ENCODE results near the gene ARHGEF17.

Gene ARHGEF17

DNA sequence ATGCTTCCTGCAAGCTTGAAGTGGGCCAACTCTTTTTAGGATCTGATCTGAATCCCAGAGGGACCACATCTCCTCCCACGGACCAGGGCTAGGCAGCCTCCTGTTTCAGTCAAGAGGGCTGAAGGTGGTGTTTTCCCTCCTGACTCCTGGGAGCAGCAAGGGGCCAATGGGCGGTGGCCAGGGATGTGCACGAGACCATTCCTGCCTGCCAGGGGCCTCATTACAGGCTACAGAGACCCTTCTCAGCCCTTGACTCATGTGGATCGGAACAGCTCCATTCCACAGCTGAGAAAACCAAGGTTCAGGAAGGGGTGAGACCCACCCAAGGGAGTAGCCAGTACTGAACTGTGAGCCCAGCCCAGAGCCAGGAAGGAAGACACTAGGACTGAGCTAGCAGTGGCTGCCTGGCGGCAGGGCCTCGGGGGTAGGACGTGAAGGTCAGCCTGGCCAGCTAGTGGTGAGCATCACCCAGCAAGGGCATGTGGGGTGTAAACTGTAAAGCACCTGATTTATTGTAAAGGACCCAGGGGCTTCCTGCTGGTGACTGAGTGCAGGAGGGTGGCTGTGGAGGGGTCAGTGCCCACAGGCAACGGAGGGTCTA, 39.3 kb upstream of the ARHGEF17 start:
- Histone ChIP-seq H3K4me3 (ENCODE audit: low read depth, low read length) (no peak overlapping the region), H3K36me3 (ENCODE audit: control insufficient read depth in 2 of 2, insufficient read depth in 1 of 2, low read length in 2 of 2) (no peaks in the 10 kb centered on the region), H3K27ac (ENCODE audit: extremely low read depth, low read depth, low read length) (no peak overlapping the region), H3K4me1 (ENCODE audit: control insufficient read depth, insufficient read depth, low read length) (no peaks in the 10 kb centered on the region), H3K9me3 (ENCODE audit: control insufficient read depth, insufficient read depth, low read depth, low read length) (no peaks in the 10 kb centered on the region)
- POLR2A ChIA-PET, result no interaction called here
- CTCF ChIA-PET, result interaction anchor here (0.6 to 1.3 kb wide), 4 partner anchors 20 to 86 kb away, joined by 3 read pairs; no protein-coding TSS in a partner anchor
- TF ChIP-seq OVOL3 (tag by site-specific recombination; IDR thresholded peaks at IDR 0.05), result no peak
- no peak for TF ChIP-seq ZNF416 (tag by site-specific recombination; IDR thresholded peaks at IDR 0.05)
- no peak for TF ChIP-seq ZNF121 (tag by site-specific recombination; IDR thresholded peaks at IDR 0.05)
- no peak for TF ChIP-seq ZNF366 (tag by site-specific recombination; conservative IDR thresholded peaks at IDR 0.05)
- no peak for TF ChIP-seq KLF8 (tag by site-specific recombination; IDR thresholded peaks at IDR 0.05)
- TF ChIP-seq ZNF707 (tag by site-specific recombination; IDR thresholded peaks at IDR 0.05), result no peak
- TF ChIP-seq ZNF214 (tag by site-specific recombination; IDR thresholded peaks at IDR 0.05; ENCODE audit: borderline replicate concordance), result no peak
- TF ChIP-seq ZNF747 (tag by site-specific recombination; IDR thresholded peaks at IDR 0.05), result no peak

DNA sequence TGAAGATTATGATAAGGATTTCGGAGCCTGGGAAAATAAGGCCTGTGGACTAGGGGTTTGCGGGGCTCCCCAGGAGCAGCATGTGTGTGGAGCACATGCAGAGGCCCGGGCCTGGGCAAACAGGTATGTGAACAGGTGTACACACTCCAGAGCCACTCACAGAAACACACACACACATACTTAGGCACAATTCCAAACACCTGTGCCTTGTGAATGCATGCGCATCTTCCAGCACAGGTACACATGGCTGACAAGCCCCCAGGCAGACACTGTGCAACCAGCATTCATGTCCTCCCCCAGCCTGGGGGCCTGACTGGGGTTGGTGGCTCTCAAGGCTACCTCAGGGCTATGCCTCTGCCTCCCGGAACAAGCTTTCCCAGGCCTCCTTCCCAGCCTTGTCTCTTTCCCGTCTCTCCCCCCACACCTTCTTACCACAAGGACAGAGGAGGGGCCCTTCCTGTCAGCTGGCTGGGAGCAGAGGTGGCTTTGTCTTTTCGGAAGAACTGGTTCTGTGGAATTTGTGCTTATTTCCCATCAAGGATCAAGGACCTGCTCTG, 38.5 kb upstream of the ARHGEF17 start:
- H3K4me3 ChIP-seq (ENCODE audit: low read depth, low read length), result no peak overlapping the region
- ChIA-PET CTCF (interaction anchor here (1.0 to 5.7 kb wide), 3 partner anchors 20 to 86 kb away, joined by 3 to 25 read pairs (median 4); no protein-coding TSS in a partner anchor), POLR2A (no interaction called here)
- no peak overlapping the region for H3K27ac ChIP-seq (ENCODE audit: extremely low read depth, low read depth, low read length)
- no peaks in the 10 kb centered on the region for H3K4me1 ChIP-seq (ENCODE audit: control insufficient read depth, insufficient read depth, low read length)
- no peak for TF ChIP-seq ZNF555 (tag by site-specific recombination; conservative IDR thresholded peaks at IDR 0.05)
- TF ChIP-seq, protein P1, sequence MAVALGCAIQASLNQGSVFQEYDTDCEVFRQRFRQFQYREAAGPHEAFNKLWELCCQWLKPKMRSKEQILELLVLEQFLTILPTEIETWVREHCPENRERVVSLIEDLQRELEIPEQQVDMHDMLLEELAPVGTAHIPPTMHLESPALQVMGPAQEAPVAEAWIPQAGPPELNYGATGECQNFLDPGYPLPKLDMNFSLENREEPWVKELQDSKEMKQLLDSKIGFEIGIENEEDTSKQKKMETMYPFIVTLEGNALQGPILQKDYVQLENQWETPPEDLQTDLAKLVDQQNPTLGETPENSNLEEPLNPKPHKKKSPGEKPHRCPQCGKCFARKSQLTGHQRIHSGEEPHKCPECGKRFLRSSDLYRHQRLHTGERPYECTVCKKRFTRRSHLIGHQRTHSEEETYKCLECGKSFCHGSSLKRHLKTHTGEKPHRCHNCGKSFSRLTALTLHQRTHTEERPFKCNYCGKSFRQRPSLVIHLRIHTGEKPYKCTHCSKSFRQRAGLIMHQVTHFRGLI (tag by site-specific recombination; IDR thresholded peaks at IDR 0.05), result no peak
- TF ChIP-seq ZNF548 (tag by site-specific recombination; IDR thresholded peaks at IDR 0.05), result no peak
- TF ChIP-seq ZEB2 (tag by site-specific recombination; IDR thresholded peaks at IDR 0.05), result no peak
- no peak for TF ChIP-seq ZBTB17 (tag by site-specific recombination; IDR thresholded peaks at IDR 0.05)
- H3K9me3 ChIP-seq (ENCODE audit: control insufficient read depth, insufficient read depth, low read depth, low read length), result no peaks in the 10 kb centered on the region
- H3K36me3 ChIP-seq (ENCODE audit: control insufficient read depth in 2 of 2, insufficient read depth in 1 of 2, low read length in 2 of 2), result no peaks in the 10 kb centered on the region

DNA sequence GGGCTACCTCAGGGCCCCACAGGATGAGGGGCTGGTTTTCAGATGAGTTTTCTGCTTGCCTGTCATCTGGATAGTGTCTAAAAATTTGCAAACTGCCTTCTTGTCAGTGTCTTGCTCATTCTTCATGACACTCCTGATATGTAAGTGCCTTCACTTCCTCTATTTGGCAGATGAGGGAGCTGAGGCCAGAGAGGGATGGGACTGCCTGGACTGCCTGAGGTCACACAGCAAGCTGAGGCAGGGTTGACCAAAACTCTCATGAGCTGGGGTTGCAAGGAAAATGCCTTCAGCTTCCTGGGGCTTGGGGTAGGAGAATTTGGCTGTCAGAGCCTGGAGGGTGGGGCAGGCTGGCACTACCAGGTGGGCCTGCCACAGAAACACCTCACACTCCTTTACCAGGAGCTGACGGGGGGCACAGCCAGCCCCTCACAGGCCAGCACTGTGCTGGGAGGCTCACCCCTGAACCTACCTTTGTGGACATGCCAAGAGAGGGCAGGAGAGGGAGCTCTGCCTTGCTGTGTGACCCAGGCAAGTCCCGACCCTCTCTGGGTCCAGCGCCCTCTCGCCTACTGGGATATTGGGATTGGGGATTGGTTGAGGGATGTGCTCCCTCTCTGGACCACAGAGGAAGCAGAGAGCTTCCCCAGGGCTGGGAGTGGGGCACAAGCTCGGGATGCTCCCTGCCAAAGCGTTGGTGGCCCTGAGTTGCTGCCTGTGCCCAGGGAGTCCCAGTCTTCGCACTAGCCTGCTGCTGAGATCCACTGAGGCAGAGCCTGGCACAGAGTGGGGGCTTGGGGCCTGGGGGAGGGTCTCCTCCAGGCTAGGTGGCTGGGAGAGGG, 37.8 kb upstream of the ARHGEF17 start:
- H3K4me3 ChIP-seq (ENCODE audit: low read depth, low read length), result no peak overlapping the region
- TF ChIP-seq ZNF549 (tag by site-specific recombination; IDR thresholded peaks at IDR 0.05), result no peak
- no peak for TF ChIP-seq ZNF292 (tag by site-specific recombination; IDR thresholded peaks at IDR 0.05; ENCODE audit: borderline replicate concordance, low read depth)
- TF ChIP-seq ZNF221 (tag by site-specific recombination; IDR thresholded peaks at IDR 0.05; ENCODE audit: borderline replicate concordance), result no peak
- TF ChIP-seq MYNN (tag by site-specific recombination; IDR thresholded peaks at IDR 0.05; ENCODE audit: borderline replicate concordance), result no peak
- TF ChIP-seq ZIC2 (tag by site-specific recombination; IDR thresholded peaks at IDR 0.05), result no peak
- TF ChIP-seq, protein P2, sequence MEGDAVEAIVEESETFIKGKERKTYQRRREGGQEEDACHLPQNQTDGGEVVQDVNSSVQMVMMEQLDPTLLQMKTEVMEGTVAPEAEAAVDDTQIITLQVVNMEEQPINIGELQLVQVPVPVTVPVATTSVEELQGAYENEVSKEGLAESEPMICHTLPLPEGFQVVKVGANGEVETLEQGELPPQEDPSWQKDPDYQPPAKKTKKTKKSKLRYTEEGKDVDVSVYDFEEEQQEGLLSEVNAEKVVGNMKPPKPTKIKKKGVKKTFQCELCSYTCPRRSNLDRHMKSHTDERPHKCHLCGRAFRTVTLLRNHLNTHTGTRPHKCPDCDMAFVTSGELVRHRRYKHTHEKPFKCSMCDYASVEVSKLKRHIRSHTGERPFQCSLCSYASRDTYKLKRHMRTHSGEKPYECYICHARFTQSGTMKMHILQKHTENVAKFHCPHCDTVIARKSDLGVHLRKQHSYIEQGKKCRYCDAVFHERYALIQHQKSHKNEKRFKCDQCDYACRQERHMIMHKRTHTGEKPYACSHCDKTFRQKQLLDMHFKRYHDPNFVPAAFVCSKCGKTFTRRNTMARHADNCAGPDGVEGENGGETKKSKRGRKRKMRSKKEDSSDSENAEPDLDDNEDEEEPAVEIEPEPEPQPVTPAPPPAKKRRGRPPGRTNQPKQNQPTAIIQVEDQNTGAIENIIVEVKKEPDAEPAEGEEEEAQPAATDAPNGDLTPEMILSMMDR (tag by site-specific recombination; IDR thresholded peaks at IDR 0.05), result no peak
- no peak for TF ChIP-seq ZNF473 (tag by site-specific recombination; IDR thresholded peaks at IDR 0.05)
- no peak for TF ChIP-seq ZNF747 (tag by site-specific recombination; IDR thresholded peaks at IDR 0.05)
- no peak for TF ChIP-seq ZXDB (tag by site-specific recombination; IDR thresholded peaks at IDR 0.05)
- TF ChIP-seq GLIS2 (tag by site-specific recombination; IDR thresholded peaks at IDR 0.05), result no peak
- no peak for TF ChIP-seq ZNF792 (tag by site-specific recombination; IDR thresholded peaks at IDR 0.05)
- TF ChIP-seq ZNF433 (tag by site-specific recombination; IDR thresholded peaks at IDR 0.05; ENCODE audit: low read depth), result no peak
- CTCF ChIA-PET, result interaction anchor here (1.0 to 5.7 kb wide), 2 partner anchors 20 to 25 kb away, joined by 4 to 25 read pairs; no protein-coding TSS in a partner anchor
- POLR2A ChIA-PET, result no interaction called here
- no peak overlapping the region for H3K27ac ChIP-seq (ENCODE audit: extremely low read depth, low read depth, low read length)
- H3K36me3 ChIP-seq (ENCODE audit: control insufficient read depth in 2 of 2, insufficient read depth in 1 of 2, low read length in 2 of 2), result no peaks in the 10 kb centered on the region
- no peaks in the 10 kb centered on the region for H3K4me1 ChIP-seq (ENCODE audit: control insufficient read depth, insufficient read depth, low read length)
- H3K9me3 ChIP-seq (ENCODE audit: control insufficient read depth, insufficient read depth, low read depth, low read length), result no peaks in the 10 kb centered on the region
